Measurements from ENCODE around the gene CD96. TPM values are rescaled to one million over a fixed set of nuclear protein-coding genes. Genes with fewer than 3 reads are reported as not detected.

CD96 gene
- total RNA-seq: 0.20 to 0.27 TPM (median 0.23 TPM) in 3 replicates

GRCh38 chr3:111541911-111542483 lies at the start of gene CD96:
Gene CD96 (plus strand): TSS chr3:111542197. CDS start chr3:111542249, 52 bp downstream.
- Mint-ChIP-seq H3K4me1 (peaks cover 49% of the 10 kb centered on the region), H3K9me3 (no peaks in the 10 kb centered on the region), H3K36me3 (no peaks in the 10 kb centered on the region), H3K27ac (peak within 1 kb of the TSS; percentile 18), H3K4me3 (no peak within 1 kb of the TSS), H3K27me3 (ENCODE audit: low read depth) (no peaks in the 10 kb centered on the region)
- TF ChIP-seq CTCF (IDR thresholded peaks at IDR 0.05; ENCODE audit: unreplicated experiment): no peak
- no peak for DNase-seq (ENCODE audit: low spot score in 2 of 2, unreplicated experiment in 2 of 2)

- Mint-ChIP-seq H3K36me3 (peaks cover 2% of the 10 kb centered on the region), H3K27me3 (ENCODE audit: low read depth) (no peaks in the 10 kb centered on the region)
- no peak for DNase-seq (ENCODE audit: low spot score in 2 of 2, unreplicated experiment in 2 of 2)
Measured at GRCh38 chr3:111493276-111493675, 48.7 kb upstream of the CD96 start.

GRCh38 chr3:111496894-111497559 lies 45.0 kb upstream of the CD96 start:
- Mint-ChIP-seq H3K27me3 (ENCODE audit: low read depth) (no peaks in the 10 kb centered on the region), H3K9me3 (peaks cover 22% of the 10 kb centered on the region), H3K36me3 (peaks cover 4% of the 10 kb centered on the region), H3K27ac (no peak overlapping the region), H3K4me1 (no peaks in the 10 kb centered on the region), H3K4me3 (no peak overlapping the region)
- no peak for DNase-seq (ENCODE audit: low spot score in 2 of 2, unreplicated experiment in 2 of 2)
- no peak for TF ChIP-seq CTCF (IDR thresholded peaks at IDR 0.05; ENCODE audit: unreplicated experiment)

More at GRCh38 chr3:111493276-111493675, 48.7 kb upstream of the CD96 start:
- Mint-ChIP-seq H3K4me3 (no peak overlapping the region), H3K27ac (no peak overlapping the region), H3K9me3 (peaks cover 22% of the 10 kb centered on the region), H3K4me1 (no peaks in the 10 kb centered on the region)
- no peak for TF ChIP-seq CTCF (IDR thresholded peaks at IDR 0.05; ENCODE audit: unreplicated experiment)

GRCh38 chr3:111498022-111498421 lies 44.0 kb upstream of the CD96 start:
- Mint-ChIP-seq H3K4me1 (no peaks in the 10 kb centered on the region), H3K27me3 (ENCODE audit: low read depth) (no peaks in the 10 kb centered on the region), H3K9me3 (peaks cover 23% of the 10 kb centered on the region), H3K36me3 (peaks cover 2% of the 10 kb centered on the region), H3K4me3 (no peak overlapping the region), H3K27ac (no peak overlapping the region)
- TF ChIP-seq CTCF (IDR thresholded peaks at IDR 0.05; ENCODE audit: unreplicated experiment): no peak
- no peak for DNase-seq (ENCODE audit: low spot score in 2 of 2, unreplicated experiment in 2 of 2)

GRCh38 chr3:111506435-111506834 lies 35.6 kb upstream of the CD96 start:
- peaks cover 11% of the 10 kb centered on the region for H3K4me1 Mint-ChIP-seq
- no peak overlapping the region for H3K4me3 Mint-ChIP-seq
- no peak overlapping the region for H3K27ac Mint-ChIP-seq
- no peak for TF ChIP-seq CTCF (IDR thresholded peaks at IDR 0.05; ENCODE audit: unreplicated experiment)
- H3K27me3 Mint-ChIP-seq (ENCODE audit: low read depth): no peaks in the 10 kb centered on the region
- no peak for DNase-seq (ENCODE audit: low spot score in 2 of 2, unreplicated experiment in 2 of 2)
- H3K9me3 Mint-ChIP-seq: peaks cover 30% of the 10 kb centered on the region
- peaks cover 2% of the 10 kb centered on the region for H3K36me3 Mint-ChIP-seq
